Tibial nerve (tissue), 3 donors: ENCODE data around the gene SHMT2.

Experiments
- CTCF ChIP-seq, 5 experiments: fragments of 200-600 bp in 3 of 5; fragments of 450-650 bp in 2 of 5; sonication (generic) in 3 of 5; IDR thresholded peaks; one replicate each; pipeline ENCODE4 v1.5.1; 2016 to 2019; ENCODE audit warnings: antibody characterized with exemption in 5 of 5, mild to moderate bottlenecking in 3 of 5, moderate library complexity in 2 of 5
- POLR2A ChIP-seq, 2 donors: fragments of 450-650 bp; IDR thresholded peaks; one replicate each; pipeline ENCODE4 v1.6.1; 2017; ENCODE audit warnings: antibody characterized with exemption in 2 of 2, mild to moderate bottlenecking in 2 of 2, moderate library complexity in 2 of 2

GRCh38 chr12:57207731-57208630, 21.5 kb upstream of the SHMT2 start:
- TF ChIP-seq CTCF (IDR thresholded peaks at IDR 0.05) = no peak
- TF ChIP-seq POLR2A (IDR thresholded peaks at IDR 0.05) = no peak
